NCI-H2227 treated with DMSO at 0.1 percent for 48 hours (cell line): ENCODE data around the gene VAMP4.
"Not testable (repeated sequence)": the region's sequence is repeated elsewhere in the genome, so short reads cannot be mapped to it uniquely, and the experiment has no call there.

Source experiments
- DNase-seq: peaks from one replicate; lab custom pipeline; 2025; lab: John Stamatoyannopoulos, UW

VAMP4 gene

GRCh38 chr1:171695772-171696171 is 46.1 kb downstream of the VAMP4 start:
- DNase-seq: not testable (repeated sequence)

- not testable (repeated sequence) for DNase-seq
Measured at GRCh38 chr1:171693541-171693940, 48.3 kb downstream of the VAMP4 start.

GRCh38 chr1:171683870-171684269 is 58.0 kb downstream of the VAMP4 start:
- DNase-seq: no peak

GRCh38 chr1:171680339-171680738 is 61.5 kb downstream of the VAMP4 start:
- no peak for DNase-seq

GRCh38 chr1:171676823-171677222 is 65.0 kb downstream of the VAMP4 start:
- DNase-seq: no peak

GRCh38 chr1:171674431-171675405 is 67.1 kb downstream of the VAMP4 start:
- no peak for DNase-seq

- no peak for DNase-seq
Measured at GRCh38 chr1:171670739-171671138, 71.1 kb downstream of the VAMP4 start.

- no peak for DNase-seq
Measured at GRCh38 chr1:171668372-171668771, 73.5 kb downstream of the VAMP4 start.

GRCh38 chr1:171666114-171666769 is 75.6 kb downstream of the VAMP4 start:
- no peak for DNase-seq

GRCh38 chr1:171664976-171665375 is 76.9 kb downstream of the VAMP4 start:
- no peak for DNase-seq

- no peak for DNase-seq
Measured at GRCh38 chr1:171663854-171664575, 77.8 kb downstream of the VAMP4 start.

- no peak for DNase-seq
Measured at GRCh38 chr1:171663036-171663853, 78.6 kb downstream of the VAMP4 start.

- DNase-seq: no peak
Measured at GRCh38 chr1:171661076-171661650, 80.7 kb downstream of the VAMP4 start.

GRCh38 chr1:171656206-171656605 is 85.7 kb downstream of the VAMP4 start:
- not testable (repeated sequence) for DNase-seq

GRCh38 chr1:171655746-171656116 is 86.1 kb downstream of the VAMP4 start:
- no peak for DNase-seq

GRCh38 chr1:171654942-171655745 is 86.7 kb downstream of the VAMP4 start:
- peak; percentile 74 for DNase-seq

GRCh38 chr1:171654201-171654941 is 87.5 kb downstream of the VAMP4 start:
- DNase-seq: peak; percentile 10

- DNase-seq: no peak
Measured at GRCh38 chr1:171653796-171654195, 88.1 kb downstream of the VAMP4 start.

- DNase-seq: no peak
Measured at GRCh38 chr1:171652234-171652822, 89.5 kb downstream of the VAMP4 start, which contains the start of gene MYOC. Gene MYOC, minus strand, starts transcription at chr1:171652688. Its CDS starts 77 bp downstream, at chr1:171652611.
